GM21360 (cell line): ENCODE data around the gene LDB3.

Experiments
- ATAC-seq: cut with Tn5 transposase; IDR thresholded peaks from one replicate; pipeline ENCODE4 v1.9.1; 2021; ENCODE audit warnings: mild to moderate bottlenecking, moderate library complexity; ENCODE audit not compliant: unreplicated experiment

Gene LDB3

DNA sequence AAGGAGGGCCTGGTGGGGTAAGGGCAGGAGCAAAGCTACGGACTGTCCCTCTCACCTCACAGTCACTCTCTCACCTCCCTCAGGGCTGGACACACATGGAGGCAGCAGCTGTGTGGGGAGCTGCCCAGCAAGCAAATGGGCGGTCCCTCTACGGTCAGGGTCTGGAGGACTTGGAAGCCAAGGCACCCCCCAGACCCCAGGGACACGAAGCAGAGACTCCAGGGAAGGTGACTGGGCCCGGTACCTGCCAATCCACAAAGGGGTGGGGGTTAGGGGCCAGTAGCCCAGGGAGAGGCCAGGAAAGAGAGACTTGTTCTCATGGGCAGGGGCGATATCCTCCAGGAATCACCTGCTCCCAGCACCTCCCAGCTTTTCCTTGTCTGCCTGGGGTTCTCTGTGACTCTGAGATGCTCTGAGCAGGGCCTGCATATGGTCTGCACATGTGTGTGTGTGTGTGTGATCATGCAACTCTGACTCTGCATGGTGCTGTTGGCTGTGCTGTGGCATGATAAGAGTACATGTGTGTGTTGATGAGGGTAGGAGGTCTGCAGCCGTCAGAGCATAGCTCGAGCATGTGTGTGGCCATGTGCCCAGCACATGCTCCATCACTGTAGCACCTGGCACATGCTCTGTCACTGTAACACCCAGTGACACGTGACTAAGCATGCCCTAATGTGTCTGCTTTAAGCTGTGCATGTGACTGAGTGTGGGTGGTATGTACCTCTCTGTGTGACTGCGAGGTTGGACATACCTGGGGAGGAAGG, 4.6 kb upstream of the LDB3 start:
- no peak for ATAC-seq

DNA sequence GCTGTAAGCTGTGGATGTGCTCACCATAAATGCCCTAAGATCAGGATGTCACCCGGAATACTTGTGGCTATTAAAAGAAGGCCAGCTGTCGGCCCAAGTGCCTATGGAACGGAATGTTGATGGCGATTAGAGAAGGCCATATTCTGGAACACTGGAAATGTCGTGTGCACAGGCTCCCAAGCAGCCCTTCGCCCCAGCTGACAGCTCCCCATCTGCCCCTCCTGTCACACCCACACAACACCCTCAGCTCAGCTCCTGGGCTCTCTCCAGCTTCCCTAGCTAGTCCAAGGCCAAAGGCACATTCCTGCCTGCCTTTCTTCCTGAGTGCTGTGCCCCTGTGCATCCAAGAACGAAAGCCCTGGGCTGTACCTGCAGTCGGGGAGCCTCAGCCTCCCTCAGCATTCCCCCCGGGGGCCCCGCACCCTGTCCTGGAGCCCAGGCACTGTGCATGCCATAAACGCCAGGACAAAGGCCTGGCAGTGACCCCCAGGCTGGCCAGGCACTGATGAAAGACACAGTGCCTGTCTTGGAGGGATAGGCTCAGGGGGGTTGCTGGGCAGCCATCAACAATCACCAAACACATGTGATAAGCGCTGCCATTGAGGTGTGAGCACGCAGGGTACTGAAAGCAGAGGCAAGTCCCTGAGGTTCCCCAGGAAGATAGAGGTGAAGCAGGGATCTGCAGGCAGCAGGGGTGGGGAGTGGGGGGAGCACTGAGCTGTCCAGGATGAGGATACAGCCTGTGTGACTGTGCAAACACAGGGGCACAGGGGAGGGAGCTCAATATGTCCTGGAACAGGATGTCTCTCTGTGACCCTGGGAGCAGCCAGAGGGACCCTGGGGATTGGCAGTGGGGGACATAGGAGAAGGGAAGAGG, 3.7 kb upstream of the LDB3 start:
- no peak for ATAC-seq

- ATAC-seq, result no peak
These were observed 3.1 kb upstream of the LDB3 start for GRCh38 chr10:86665218-86665607.

GRCh38 chr10:86665868-86666267, 2.4 kb upstream of the LDB3 start:
- ATAC-seq, result no peak

- no peak for ATAC-seq
These were observed 1.8 kb upstream of the LDB3 start for GRCh38 chr10:86666538-86666937.

DNA sequence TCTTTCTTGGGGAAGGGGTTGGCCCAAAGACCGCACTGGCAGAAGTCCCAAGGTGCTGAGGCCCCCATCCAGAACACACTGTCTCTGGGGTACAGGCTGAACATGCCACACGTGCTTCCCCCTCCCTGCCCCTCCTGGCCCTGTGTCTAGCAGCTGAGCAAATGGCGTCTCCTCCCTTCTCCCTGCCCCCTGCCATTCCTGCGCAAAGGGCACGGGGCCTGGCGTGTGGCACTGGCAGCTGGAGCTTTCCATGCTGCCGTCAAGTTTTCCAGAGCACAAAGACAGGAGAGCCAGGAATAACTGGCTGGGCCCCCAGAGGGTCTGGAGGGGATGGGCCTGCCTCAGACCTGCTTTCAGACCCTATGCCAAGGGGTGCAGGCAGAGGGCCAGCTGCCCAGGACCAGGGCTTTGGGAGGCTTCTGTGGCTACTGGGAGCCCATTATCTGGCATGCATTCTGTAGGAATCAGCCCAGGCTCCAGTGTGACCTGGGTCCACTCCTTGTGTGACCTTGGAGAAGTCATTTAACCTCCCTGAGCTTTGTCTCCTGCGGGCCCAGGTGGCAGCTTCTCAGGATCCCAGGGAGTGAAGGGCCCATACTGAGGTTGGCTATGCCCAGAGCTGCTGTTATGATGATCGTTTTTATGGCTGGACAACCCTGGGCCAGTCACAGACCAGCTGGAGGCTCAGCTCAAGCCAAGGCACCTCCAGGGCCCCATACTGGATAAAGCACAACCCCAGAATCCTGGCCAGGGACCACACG, 710 bp upstream of the LDB3 start:
- ATAC-seq, result no peak

DNA sequence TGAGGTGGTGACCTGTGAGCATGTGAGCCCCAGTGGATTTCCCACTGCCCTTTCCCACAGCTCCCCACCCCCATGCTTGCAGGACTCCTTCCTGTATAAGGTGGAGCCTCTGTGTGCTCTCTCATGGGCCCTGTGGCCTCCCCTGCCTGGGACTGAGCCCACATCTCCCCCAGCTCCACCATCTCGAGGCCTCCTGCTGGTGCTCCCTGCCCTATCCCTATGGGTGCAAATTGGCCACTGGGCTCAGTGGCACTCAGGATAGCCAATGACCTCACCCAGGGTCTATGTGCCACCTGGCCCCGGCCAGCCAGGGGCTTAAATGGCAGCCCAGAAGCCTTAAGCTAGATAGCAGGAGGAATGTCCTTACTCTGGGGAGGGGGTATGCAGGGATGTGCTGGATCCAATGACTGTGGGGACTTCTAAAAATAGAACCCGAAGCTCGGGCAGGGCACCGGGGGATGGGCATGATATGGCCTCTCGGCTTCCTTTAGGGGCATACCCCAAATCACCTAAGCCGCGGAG, 2.0 kb downstream of the LDB3 start:
- no peak for ATAC-seq

DNA sequence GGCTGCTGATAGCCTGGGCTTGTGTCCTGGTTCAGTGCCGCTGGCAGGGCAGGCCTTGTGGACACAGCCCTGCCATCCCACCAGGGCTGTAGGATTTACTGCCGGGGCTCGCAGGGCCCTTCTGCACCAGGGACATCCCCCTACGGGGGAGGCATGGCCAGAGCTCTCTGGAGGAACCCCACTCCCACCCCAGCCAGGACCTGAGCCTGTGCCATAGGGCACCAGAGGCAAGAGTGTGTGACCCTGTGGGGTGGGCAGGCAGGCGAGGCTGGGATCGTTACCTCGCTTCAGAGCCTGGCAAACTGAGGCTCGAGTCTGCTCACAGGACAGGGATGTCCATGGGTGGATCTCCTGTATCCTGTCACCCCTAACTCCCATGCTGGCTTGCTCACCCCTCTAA, 2.6 kb downstream of the LDB3 start:
- ATAC-seq, result no peak

GRCh38 chr10:86671419-86671818, 3.1 kb downstream of the LDB3 start:
- no peak for ATAC-seq

- no peak for ATAC-seq
These were observed 3.8 kb downstream of the LDB3 start for GRCh38 chr10:86671985-86672710.

DNA sequence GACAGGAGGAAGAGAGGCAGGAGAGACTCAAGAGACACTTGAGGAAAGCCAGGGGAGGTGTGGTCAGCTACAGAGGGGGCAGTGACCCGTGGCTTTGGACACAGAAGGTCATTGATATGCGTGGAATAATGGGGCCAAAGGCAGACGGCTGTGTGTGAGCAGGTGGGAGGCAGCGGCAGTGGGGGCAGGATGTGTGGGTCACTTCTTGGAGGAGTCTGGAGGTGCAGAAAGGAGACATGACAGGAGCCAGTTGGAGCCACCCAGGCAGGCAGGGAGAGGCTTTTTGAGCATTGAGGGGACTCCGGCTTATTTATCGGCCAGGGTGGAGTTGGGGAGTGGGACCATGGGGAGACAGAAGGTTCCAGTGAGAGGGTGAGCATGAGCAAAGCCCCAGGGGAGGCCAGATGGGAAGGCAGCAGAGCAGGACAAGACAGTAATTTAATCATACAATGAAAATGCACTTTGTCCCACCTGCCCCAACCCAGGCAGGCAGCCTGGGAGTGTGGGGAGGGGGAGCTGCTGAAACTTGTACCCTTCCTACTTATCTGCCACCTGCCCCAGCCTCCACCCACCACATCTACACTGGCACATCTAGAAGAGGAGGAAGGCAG, 5.0 kb downstream of the LDB3 start:
- no peak for ATAC-seq

- ATAC-seq, result no peak
These were observed 5.7 kb downstream of the LDB3 start for GRCh38 chr10:86673827-86674581.

DNA sequence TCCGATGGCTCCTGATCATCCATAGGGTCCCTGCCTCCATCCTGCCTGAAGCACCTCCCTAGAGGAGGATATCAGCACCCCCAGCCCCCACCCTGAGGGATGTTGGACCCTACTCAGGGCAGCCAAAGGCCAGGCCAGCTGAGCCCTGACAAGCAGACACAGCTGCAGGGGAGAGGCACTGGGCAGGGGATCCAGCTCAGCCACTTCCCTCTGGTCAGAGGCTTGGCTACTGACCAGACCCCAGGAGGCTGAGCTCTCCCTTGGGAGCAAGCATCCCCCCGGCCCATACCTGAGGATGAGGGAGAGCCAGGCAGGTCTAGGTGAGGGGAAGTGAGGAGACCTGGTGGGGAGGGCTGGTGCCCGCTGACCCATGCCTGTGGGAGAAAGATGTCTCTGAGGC, 6.6 kb downstream of the LDB3 start:
- ATAC-seq, result no peak

DNA sequence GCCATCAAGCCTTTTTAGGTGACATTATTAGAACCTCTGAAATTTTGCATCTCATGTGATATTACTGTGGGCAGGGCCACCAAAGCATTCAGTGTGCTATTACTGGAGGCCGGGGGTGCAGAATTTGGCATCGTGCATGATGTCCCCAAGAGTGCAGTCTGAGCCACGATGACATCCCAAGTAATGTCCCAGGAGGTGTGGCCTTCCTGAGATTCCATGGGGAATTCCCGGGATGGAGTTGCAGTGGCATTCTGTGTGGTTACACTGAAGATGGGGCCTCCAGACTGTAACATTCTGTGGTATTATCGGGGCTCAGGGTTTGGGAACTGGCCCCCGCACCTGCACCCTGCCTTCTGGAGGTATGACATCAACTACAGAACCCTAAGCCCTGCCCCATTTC, 9.1 kb downstream of the LDB3 start:
- ATAC-seq, result no peak

GRCh38 chr10:86678999-86679792, 10.9 kb downstream of the LDB3 start:
- peak; percentile 48 for ATAC-seq

- ATAC-seq, result no peak
These were observed 12.7 kb downstream of the LDB3 start for GRCh38 chr10:86681047-86681446.

GRCh38 chr10:86681722-86682386, 13.5 kb downstream of the LDB3 start:
- no peak for ATAC-seq

- ATAC-seq, result no peak
These were observed 14.4 kb downstream of the LDB3 start for GRCh38 chr10:86682675-86683074.
